Measurements from ENCODE around the gene ATG9A.
A peak's percentile ranks its signal among the peaks of the same experiment; 100 is the strongest.

- TF ChIP-seq, protein P1, sequence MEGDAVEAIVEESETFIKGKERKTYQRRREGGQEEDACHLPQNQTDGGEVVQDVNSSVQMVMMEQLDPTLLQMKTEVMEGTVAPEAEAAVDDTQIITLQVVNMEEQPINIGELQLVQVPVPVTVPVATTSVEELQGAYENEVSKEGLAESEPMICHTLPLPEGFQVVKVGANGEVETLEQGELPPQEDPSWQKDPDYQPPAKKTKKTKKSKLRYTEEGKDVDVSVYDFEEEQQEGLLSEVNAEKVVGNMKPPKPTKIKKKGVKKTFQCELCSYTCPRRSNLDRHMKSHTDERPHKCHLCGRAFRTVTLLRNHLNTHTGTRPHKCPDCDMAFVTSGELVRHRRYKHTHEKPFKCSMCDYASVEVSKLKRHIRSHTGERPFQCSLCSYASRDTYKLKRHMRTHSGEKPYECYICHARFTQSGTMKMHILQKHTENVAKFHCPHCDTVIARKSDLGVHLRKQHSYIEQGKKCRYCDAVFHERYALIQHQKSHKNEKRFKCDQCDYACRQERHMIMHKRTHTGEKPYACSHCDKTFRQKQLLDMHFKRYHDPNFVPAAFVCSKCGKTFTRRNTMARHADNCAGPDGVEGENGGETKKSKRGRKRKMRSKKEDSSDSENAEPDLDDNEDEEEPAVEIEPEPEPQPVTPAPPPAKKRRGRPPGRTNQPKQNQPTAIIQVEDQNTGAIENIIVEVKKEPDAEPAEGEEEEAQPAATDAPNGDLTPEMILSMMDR (conservative IDR thresholded peaks at IDR 0.05; ENCODE audit: low read length), result peak; percentile 13; the same call in 1 of the 2 replicates
- TF ChIP-seq EZH2phosphoT487 (IDR thresholded peaks at IDR 0.05; ENCODE audit: borderline replicate concordance), result peak; percentile 91
Measured at GRCh38 chr2:219247678-219248642, 18.5 kb upstream of the ATG9A start.
